Ovary (tissue), 3 donors: Measurements from ENCODE around the gene SLC4A5.

Experiments used
- CTCF ChIP-seq, 3 donors: fragments of 450-650 bp in 2 of 3; fragments of 200-600 bp in 1 of 3; IDR thresholded peaks; one replicate each; pipeline versions ENCODE4 v1.5.1 to v1.8.0; 2016 to 2022; ENCODE audit warnings: antibody characterized with exemption in 3 of 3, mild to moderate bottlenecking in 1 of 3
- POLR2A ChIP-seq: fragments of 450-650 bp; IDR thresholded peaks from one replicate; pipeline ENCODE4 v1.6.1; 2017; ENCODE audit warnings: antibody characterized with exemption, mild to moderate bottlenecking, moderate library complexity
- donor health status: DM: no; HTN: no; CAD: no.

- TF ChIP-seq CTCF (IDR thresholded peaks at IDR 0.05) (no peak), POLR2A (no peak)
Measured at GRCh38 chr2:74325815-74326214, 17.4 kb downstream of the SLC4A5 start.
